Panc1 (cell line): ENCODE data around the gene TSPAN4. TPM values are rescaled to one million over a fixed set of nuclear protein-coding genes. Genes with fewer than 3 reads are reported as not detected.

Experiments used
- ATAC-seq: fragments of 200-7000 bp; cut with Tn5 transposase; 2 replicates; pipeline ENCODE4 v1.9.1; 2020; ENCODE audit warnings: mild to moderate bottlenecking, moderate library complexity
- BruUV-seq: library from RNA; stranded (reverse); fragments of 400-500 nt; replicated peaks from 2 replicates; lab custom pipeline; 2021; lab: Mats Ljungman, UMichigan
- CTCF ChIA-PET: fragments of 300-600 bp; sonication (Branson Sonifier 250); formaldehyde crosslinking; loops from one replicate; lab custom pipeline; 2022; ENCODE audit warnings: antibody characterized with exemption; lab: Charles Lee
- POLR2A ChIA-PET: fragments of 300-600 bp; sonication (Branson Sonifier 250); formaldehyde crosslinking; loops from one replicate; lab custom pipeline; 2022; ENCODE audit warnings: antibody characterized with exemption; lab: Charles Lee
- DNase-seq: peaks from one replicate; pipeline ENCODE4 v3.0.0-alpha.2; 2010; ENCODE audit warnings: low read depth, low spot score
- H3K27ac ChIP-seq: 2 replicates; pipeline ENCODE4 v1.5.1; 2011; ENCODE audit warnings: mild to moderate bottlenecking, low read length, inconsistent platforms
- H3K27me3 ChIP-seq: fragments of 200-500 bp; sonication (Bioruptor generic); 2 replicates; pipeline ENCODE4 v1.6.0; 2014; ENCODE audit warnings: low read length, inconsistent platforms; ENCODE audit not compliant: control insufficient read depth, insufficient read depth
- H3K36me3 ChIP-seq: fragments of 200-500 bp; sonication (Bioruptor generic); 2 replicates; pipeline ENCODE4 v1.5.1; 2014; ENCODE audit warnings: inconsistent platforms, mild to moderate bottlenecking, low read length, moderate library complexity; ENCODE audit not compliant: control insufficient read depth, insufficient read depth
- H3K4me1 ChIP-seq: 2 replicates; pipeline ENCODE4 v1.5.1; 2011; ENCODE audit warnings: inconsistent platforms, mild to moderate bottlenecking, low read length, moderate library complexity; ENCODE audit not compliant: control insufficient read depth, insufficient read depth
- H3K4me3 ChIP-seq, 2 experiments: 2 replicates each; pipeline ENCODE4 v1.5.1; 2011 to 2012; ENCODE audit warnings: low read depth in 2 of 2, low read length in 2 of 2, mild to moderate bottlenecking in 2 of 2, inconsistent platforms in 1 of 2, moderate library complexity in 1 of 2
- H3K9me3 ChIP-seq: fragments of 200-500 bp; sonication (Bioruptor generic); 2 replicates; pipeline ENCODE4 v1.5.1; 2014; ENCODE audit warnings: low read depth, mild to moderate bottlenecking, inconsistent platforms, low read length, moderate library complexity; ENCODE audit not compliant: control insufficient read depth, insufficient read depth
- POLR2AphosphoS5 ChIP-seq: IDR thresholded peaks from 2 replicates; pipeline ENCODE4 v1.6.1; 2012; ENCODE audit warnings: mild to moderate bottlenecking, low read depth, low read length, moderate library complexity
- SIN3A ChIP-seq: IDR thresholded peaks from 2 replicates; pipeline ENCODE4 v1.6.1; 2012; ENCODE audit warnings: low read depth, mild to moderate bottlenecking, low read length, moderate library complexity, borderline replicate concordance; ENCODE audit not compliant: insufficient read depth
- TCF7L2 ChIP-seq: IDR thresholded peaks from 2 replicates; pipeline ENCODE4 v1.6.1; 2011; ENCODE audit warnings: mild to moderate bottlenecking, low read depth, low read length, inconsistent platforms
- in situ Hi-C: cut with HindIII; loops from 2 replicates; pipeline ENCODE4 v1.10.0; 2016; ENCODE audit warnings: low sequenced_read_pairs, low pct_unique_long_range_greater_than_20kb
- intact Hi-C: fragments of 100-400 bp; cut with micrococcal nuclease; formaldehyde crosslinking; loops from one replicate; pipeline ENCODE4 v1.10.0; 2022; ENCODE audit not compliant: unreplicated experiment
- total RNA-seq: library from RNA; stranded (reverse); gene quantifications from one replicate; pipeline ENCODE4 v1.2.1, GENCODE V29; 2021; ENCODE audit not compliant: unreplicated experiment
- TF ChIP-seq, protein P1 (sequence below), 2 experiments: IDR thresholded peaks; 2 replicates each; pipeline ENCODE4 v1.6.1; 2011 to 2012; ENCODE audit warnings: low read depth in 2 of 2, control low read depth in 1 of 2, low read length in 1 of 2, mild to moderate bottlenecking in 1 of 2, moderate library complexity in 1 of 2; ENCODE audit not compliant: insufficient read depth in 1 of 2
- TF ChIP-seq, protein P2 (sequence below): fragments of 450-650 bp; IDR thresholded peaks from 2 replicates; pipeline ENCODE4 v1.5.1; 2017; ENCODE audit warnings: mild to moderate bottlenecking

TSPAN4 gene
- total RNA-seq, 1 experiment from 2014 or later: 187 TPM

GRCh38 chr11:901452-902061 is 58.9 kb downstream of the TSPAN4 start:
- ATAC-seq (no peak), DNase-seq (no peak)
- TF ChIP-seq TCF7L2 (no peak), SIN3A (no peak), POLR2AphosphoS5 (no peak)
- TF ChIP-seq, protein P1, sequence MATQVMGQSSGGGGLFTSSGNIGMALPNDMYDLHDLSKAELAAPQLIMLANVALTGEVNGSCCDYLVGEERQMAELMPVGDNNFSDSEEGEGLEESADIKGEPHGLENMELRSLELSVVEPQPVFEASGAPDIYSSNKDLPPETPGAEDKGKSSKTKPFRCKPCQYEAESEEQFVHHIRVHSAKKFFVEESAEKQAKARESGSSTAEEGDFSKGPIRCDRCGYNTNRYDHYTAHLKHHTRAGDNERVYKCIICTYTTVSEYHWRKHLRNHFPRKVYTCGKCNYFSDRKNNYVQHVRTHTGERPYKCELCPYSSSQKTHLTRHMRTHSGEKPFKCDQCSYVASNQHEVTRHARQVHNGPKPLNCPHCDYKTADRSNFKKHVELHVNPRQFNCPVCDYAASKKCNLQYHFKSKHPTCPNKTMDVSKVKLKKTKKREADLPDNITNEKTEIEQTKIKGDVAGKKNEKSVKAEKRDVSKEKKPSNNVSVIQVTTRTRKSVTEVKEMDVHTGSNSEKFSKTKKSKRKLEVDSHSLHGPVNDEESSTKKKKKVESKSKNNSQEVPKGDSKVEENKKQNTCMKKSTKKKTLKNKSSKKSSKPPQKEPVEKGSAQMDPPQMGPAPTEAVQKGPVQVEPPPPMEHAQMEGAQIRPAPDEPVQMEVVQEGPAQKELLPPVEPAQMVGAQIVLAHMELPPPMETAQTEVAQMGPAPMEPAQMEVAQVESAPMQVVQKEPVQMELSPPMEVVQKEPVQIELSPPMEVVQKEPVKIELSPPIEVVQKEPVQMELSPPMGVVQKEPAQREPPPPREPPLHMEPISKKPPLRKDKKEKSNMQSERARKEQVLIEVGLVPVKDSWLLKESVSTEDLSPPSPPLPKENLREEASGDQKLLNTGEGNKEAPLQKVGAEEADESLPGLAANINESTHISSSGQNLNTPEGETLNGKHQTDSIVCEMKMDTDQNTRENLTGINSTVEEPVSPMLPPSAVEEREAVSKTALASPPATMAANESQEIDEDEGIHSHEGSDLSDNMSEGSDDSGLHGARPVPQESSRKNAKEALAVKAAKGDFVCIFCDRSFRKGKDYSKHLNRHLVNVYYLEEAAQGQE (IDR thresholded peaks at IDR 0.05; ENCODE audit: insufficient read depth in 1 of 2, low read depth in 2 of 2, low read length in 1 of 2): no peak
- TF ChIP-seq, protein P2, sequence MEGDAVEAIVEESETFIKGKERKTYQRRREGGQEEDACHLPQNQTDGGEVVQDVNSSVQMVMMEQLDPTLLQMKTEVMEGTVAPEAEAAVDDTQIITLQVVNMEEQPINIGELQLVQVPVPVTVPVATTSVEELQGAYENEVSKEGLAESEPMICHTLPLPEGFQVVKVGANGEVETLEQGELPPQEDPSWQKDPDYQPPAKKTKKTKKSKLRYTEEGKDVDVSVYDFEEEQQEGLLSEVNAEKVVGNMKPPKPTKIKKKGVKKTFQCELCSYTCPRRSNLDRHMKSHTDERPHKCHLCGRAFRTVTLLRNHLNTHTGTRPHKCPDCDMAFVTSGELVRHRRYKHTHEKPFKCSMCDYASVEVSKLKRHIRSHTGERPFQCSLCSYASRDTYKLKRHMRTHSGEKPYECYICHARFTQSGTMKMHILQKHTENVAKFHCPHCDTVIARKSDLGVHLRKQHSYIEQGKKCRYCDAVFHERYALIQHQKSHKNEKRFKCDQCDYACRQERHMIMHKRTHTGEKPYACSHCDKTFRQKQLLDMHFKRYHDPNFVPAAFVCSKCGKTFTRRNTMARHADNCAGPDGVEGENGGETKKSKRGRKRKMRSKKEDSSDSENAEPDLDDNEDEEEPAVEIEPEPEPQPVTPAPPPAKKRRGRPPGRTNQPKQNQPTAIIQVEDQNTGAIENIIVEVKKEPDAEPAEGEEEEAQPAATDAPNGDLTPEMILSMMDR: no peak
- CTCF ChIA-PET: no interaction called here
- Histone ChIP-seq H3K36me3 (peaks cover 10% of the 10 kb centered on the region; the same call in 1 of the 2 replicates), H3K4me1 (no peaks in the 10 kb centered on the region), H3K27me3 (no peaks in the 10 kb centered on the region), H3K9me3 (no peaks in the 10 kb centered on the region), H3K4me3 (no peak overlapping the region), H3K27ac (no peak overlapping the region)
- in situ Hi-C loops: no loop called here
- POLR2A ChIA-PET: no interaction called here
- intact Hi-C loops: no loop called here
- no TSS peak for BruUV-seq

GRCh38 chr11:904380-904779 is 61.7 kb downstream of the TSPAN4 start:
- CTCF ChIA-PET: no interaction called here
- POLR2A ChIA-PET: no interaction called here

More at GRCh38 chr11:904380-904779, 61.7 kb downstream of the TSPAN4 start:
- peaks cover 10% of the 10 kb centered on the region; the same call in 1 of the 2 replicates for H3K36me3 ChIP-seq
- ATAC-seq: no peak
- no peak for DNase-seq
- in situ Hi-C loops: no loop called here
- H3K27me3 ChIP-seq: no peaks in the 10 kb centered on the region
- H3K4me1 ChIP-seq: peaks cover 9% of the 10 kb centered on the region; the same call in 1 of the 2 replicates
- TF ChIP-seq, protein P1 (IDR thresholded peaks at IDR 0.05; ENCODE audit: insufficient read depth in 1 of 2, low read depth in 2 of 2, low read length in 1 of 2): no peak
- TF ChIP-seq POLR2AphosphoS5 (no peak), TCF7L2 (no peak), SIN3A (no peak)
- TF ChIP-seq, protein P2: no peak
- H3K9me3 ChIP-seq: no peaks in the 10 kb centered on the region
- no TSS peak for BruUV-seq
- no peak overlapping the region for H3K4me3 ChIP-seq
- no peak overlapping the region for H3K27ac ChIP-seq
- intact Hi-C loops: no loop called here
